Trophoblast cell (in vitro differentiated cells and primary cell): ENCODE measurements around the gene COL5A1.

ENCODE experiments used
- DNase-seq, 2 donors: peaks; one replicate each; pipeline ENCODE4 v3.0.0-alpha.2; 2016
- H2AFZ ChIP-seq: 2 replicates; pipeline ENCODE4 v1.6.1; 2013; ENCODE audit warnings: low read length, moderate library complexity, mild to moderate bottlenecking; ENCODE audit not compliant: insufficient read depth, poor library complexity
- H2AK5ac ChIP-seq: 2 replicates; pipeline ENCODE4 v1.6.1; 2013; ENCODE audit warnings: mild to moderate bottlenecking, low read length
- H2BK120ac ChIP-seq: 2 replicates; pipeline ENCODE4 v1.6.1; 2013; ENCODE audit warnings: low read length, mild to moderate bottlenecking, moderate library complexity; ENCODE audit not compliant: insufficient read depth, poor library complexity
- H2BK12ac ChIP-seq: 2 replicates; pipeline ENCODE4 v1.6.1; 2013; ENCODE audit warnings: mild to moderate bottlenecking, low read length, moderate library complexity
- H2BK5ac ChIP-seq: 2 replicates; pipeline ENCODE4 v1.6.1; 2013; ENCODE audit warnings: low read length, low read depth, moderate library complexity, mild to moderate bottlenecking; ENCODE audit not compliant: poor library complexity
- H3K14ac ChIP-seq: 2 replicates; pipeline ENCODE4 v1.6.1; 2013; ENCODE audit warnings: mild to moderate bottlenecking, low read length
- H3K18ac ChIP-seq: 2 replicates; pipeline ENCODE4 v1.6.1; 2013; ENCODE audit warnings: mild to moderate bottlenecking, low read length
- H3K23ac ChIP-seq: 2 replicates; pipeline ENCODE4 v1.6.1; 2013; ENCODE audit warnings: low read length
- H3K27ac ChIP-seq: 2 replicates; pipeline ENCODE4 v1.5.1; 2013; ENCODE audit warnings: low read depth, mild to moderate bottlenecking, inconsistent platforms, low read length, moderate library complexity
- H3K27me3 ChIP-seq: 2 replicates; pipeline ENCODE4 v1.6.1; 2013; ENCODE audit warnings: inconsistent platforms, mild to moderate bottlenecking, low read length, moderate library complexity; ENCODE audit not compliant: insufficient read depth
- H3K36me3 ChIP-seq, 2 experiments: 1 replicate in 1 of 2; 2 replicates in 1 of 2; pipeline ENCODE4 v1.6.1; 2013; ENCODE audit warnings: low read length in 2 of 2, mild to moderate bottlenecking in 2 of 2, moderate library complexity in 1 of 2; ENCODE audit not compliant: insufficient read depth in 2 of 2, control insufficient read depth in 1 of 2
- H3K4ac ChIP-seq: 2 replicates; pipeline ENCODE4 v1.6.1; 2013; ENCODE audit warnings: low read depth, mild to moderate bottlenecking, low read length, moderate library complexity
- H3K4me1 ChIP-seq, 2 experiments: 1 replicate in 1 of 2; 2 replicates in 1 of 2; pipeline ENCODE4 v1.6.1; 2013; ENCODE audit warnings: low read length in 2 of 2, mild to moderate bottlenecking in 2 of 2, moderate library complexity in 1 of 2; ENCODE audit not compliant: insufficient read depth in 2 of 2, control insufficient read depth in 1 of 2
- H3K4me2 ChIP-seq: 2 replicates; pipeline ENCODE4 v1.6.1; 2013; ENCODE audit warnings: inconsistent platforms, mild to moderate bottlenecking, low read length, moderate library complexity
- H3K4me3 ChIP-seq: 2 replicates; pipeline ENCODE4 v1.5.1; 2013; ENCODE audit warnings: mild to moderate bottlenecking, low read depth, low read length, inconsistent platforms
- H3K79me1 ChIP-seq: one replicate; pipeline ENCODE4 v1.6.1; 2013; ENCODE audit warnings: low read length
- H3K79me2 ChIP-seq: 2 replicates; pipeline ENCODE4 v1.6.1; 2013; ENCODE audit warnings: low read length, mild to moderate bottlenecking; ENCODE audit not compliant: control insufficient read depth, insufficient read depth, poor library complexity
- H3K9ac ChIP-seq: 2 replicates; pipeline ENCODE4 v1.6.1; 2013; ENCODE audit warnings: mild to moderate bottlenecking, low read length
- H3K9me3 ChIP-seq: 2 replicates; pipeline ENCODE4 v1.6.1; 2013; ENCODE audit warnings: low read depth, mild to moderate bottlenecking, control low read depth, inconsistent platforms, low read length; ENCODE audit not compliant: insufficient read depth
- H4K12ac ChIP-seq: 2 replicates; pipeline ENCODE4 v1.6.1; 2013; ENCODE audit warnings: low read depth, mild to moderate bottlenecking, low read length, moderate library complexity
- H4K8ac ChIP-seq: 2 replicates; pipeline ENCODE4 v1.6.1; 2013; ENCODE audit warnings: low read depth, mild to moderate bottlenecking, low read length, moderate library complexity
- H4K91ac ChIP-seq: one replicate; pipeline ENCODE4 v1.6.1; 2013; ENCODE audit warnings: low read depth, mild to moderate bottlenecking, low read length, moderate library complexity
- WGBS: extraction: QIAGEN DNeasy Blood & Tissue Kit; methylation state at CpG from one replicate; pipeline ENCODE4 v1.1.7; 2013; ENCODE audit warnings: missing lambda C conversion rate; ENCODE audit not compliant: insufficient read length, insufficient coverage; ENCODE audit errors: extremely low coverage; 5-methylcytosine and 5-hydroxymethylcytosine counted together

The COL5A1 gene

GRCh38 chr9:134594078-134594941, 47.3 kb upstream of the COL5A1 start:
- H2BK120ac ChIP-seq, result peak overlapping the region; percentile 20
- H2AK5ac ChIP-seq, result peak overlapping the region; percentile 11
- no peak overlapping the region for H2AFZ ChIP-seq
- H3K4ac ChIP-seq, result no peak overlapping the region
- no peaks in the 10 kb centered on the region for H3K36me3 ChIP-seq
- no peak for DNase-seq
- no peak overlapping the region for H4K91ac ChIP-seq
- no peak overlapping the region for H3K4me3 ChIP-seq
- no peak overlapping the region for H3K27ac ChIP-seq
- no peak overlapping the region for H4K8ac ChIP-seq
- H2BK12ac ChIP-seq, result peak overlapping the region; percentile 20
- H3K79me2 ChIP-seq, result no peaks in the 10 kb centered on the region
- peak overlapping the region; percentile 22 for H3K14ac ChIP-seq
- no peaks in the 10 kb centered on the region for H3K27me3 ChIP-seq
- H3K79me1 ChIP-seq, result peaks cover 24% of the 10 kb centered on the region
- H3K4me2 ChIP-seq, result no peak overlapping the region
- H3K18ac ChIP-seq, result no peak overlapping the region
- no peak overlapping the region for H4K12ac ChIP-seq
- peaks cover 16 to 18% of the 10 kb centered on the region in 2 experiments for H3K4me1 ChIP-seq
- no peak overlapping the region for H3K9ac ChIP-seq
- H3K9me3 ChIP-seq, result no peaks in the 10 kb centered on the region
- WGBS, result no CpG with 5 or more reads among the region's 15 CpGs
- no peak overlapping the region for H2BK5ac ChIP-seq
- no peak overlapping the region for H3K23ac ChIP-seq

GRCh38 chr9:134595014-134595413, 46.6 kb upstream of the COL5A1 start:
- Histone ChIP-seq H3K27me3 (no peaks in the 10 kb centered on the region), H2BK12ac (peak overlapping the region; percentile 28), H3K23ac (no peak overlapping the region), H4K12ac (no peak overlapping the region), H3K4me2 (no peak overlapping the region), H3K36me3 (no peaks in the 10 kb centered on the region), H3K79me1 (peaks cover 24% of the 10 kb centered on the region), H3K4ac (no peak overlapping the region), H2BK120ac (no peak overlapping the region), H3K27ac (no peak overlapping the region), H3K18ac (no peak overlapping the region), H3K4me1 (peaks cover 16 to 18% of the 10 kb centered on the region in 2 experiments), H3K14ac (no peak overlapping the region), H3K9me3 (no peaks in the 10 kb centered on the region), H4K91ac (no peak overlapping the region), H2AFZ (no peak overlapping the region), H3K4me3 (no peak overlapping the region), H3K79me2 (no peaks in the 10 kb centered on the region), H2AK5ac (no peak overlapping the region), H2BK5ac (no peak overlapping the region), H4K8ac (no peak overlapping the region), H3K9ac (no peak overlapping the region)
- no peak for DNase-seq
- no CpG with 5 or more reads among the region's 9 CpGs for WGBS

GRCh38 chr9:134597041-134597913, 44.3 kb upstream of the COL5A1 start:
- Histone ChIP-seq H3K4me2 (no peak overlapping the region), H3K79me1 (peaks cover 35% of the 10 kb centered on the region), H3K18ac (no peak overlapping the region), H3K27me3 (no peaks in the 10 kb centered on the region), H3K79me2 (peaks cover 7% of the 10 kb centered on the region), H3K14ac (peak overlapping the region; percentile 48), H4K12ac (no peak overlapping the region), H3K9ac (no peak overlapping the region), H4K91ac (peak overlapping the region; percentile 32), H3K23ac (no peak overlapping the region), H2BK120ac (peak overlapping the region; percentile 20), H2BK5ac (no peak overlapping the region), H4K8ac (no peak overlapping the region), H2AK5ac (peak overlapping the region; percentile 79), H3K36me3 (no peaks in the 10 kb centered on the region), H3K4me1 (peaks cover 20 to 22% of the 10 kb centered on the region in 2 experiments), H3K4me3 (no peak overlapping the region), H3K9me3 (peaks cover 4% of the 10 kb centered on the region), H2BK12ac (peak overlapping the region; percentile 82), H3K4ac (no peak overlapping the region), H2AFZ (no peak overlapping the region), H3K27ac (no peak overlapping the region)
- WGBS, result no CpG with 5 or more reads among the region's 25 CpGs
- no peak for DNase-seq

- Histone ChIP-seq H3K23ac (no peak overlapping the region), H3K79me2 (peaks cover 8% of the 10 kb centered on the region), H2BK120ac (peak overlapping the region; percentile 33), H3K4me3 (no peak overlapping the region), H4K8ac (peak overlapping the region; percentile 30), H3K9ac (no peak overlapping the region), H3K4me1 (peaks cover 18 to 20% of the 10 kb centered on the region in 2 experiments), H3K36me3 (no peaks in the 10 kb centered on the region), H3K4me2 (no peak overlapping the region), H2BK12ac (peak overlapping the region; percentile 76), H4K12ac (no peak overlapping the region), H3K9me3 (peaks cover 4% of the 10 kb centered on the region), H3K4ac (peak overlapping the region; percentile 17), H3K27ac (no peak overlapping the region), H2AFZ (no peak overlapping the region), H3K27me3 (no peaks in the 10 kb centered on the region), H3K79me1 (peaks cover 34% of the 10 kb centered on the region), H4K91ac (peak overlapping the region; percentile 72), H2BK5ac (peak overlapping the region; percentile 7), H3K18ac (no peak overlapping the region), H2AK5ac (peak overlapping the region; percentile 85), H3K14ac (no peak overlapping the region)
- no CpG with 5 or more reads among the region's 27 CpGs for WGBS
- no peak for DNase-seq
Measured at GRCh38 chr9:134597957-134598883, 43.4 kb upstream of the COL5A1 start.
